ENCODE data around the gene MDM1.

GRCh38 chr12:68246350-68246749 lies 85.8 kb downstream of the MDM1 start:
- TF ChIP-seq CTCF (conservative IDR thresholded peaks at IDR 0.05; ENCODE audit: low read length) (no peak), EZH2phosphoT487 (IDR thresholded peaks at IDR 0.05; ENCODE audit: borderline replicate concordance, low read depth, low read length) (no peak)
